Liver (tissue), 9 donors: ENCODE measurements around the gene CCNB3. TPM values are rescaled to one million over a fixed set of nuclear protein-coding genes. Genes with fewer than 3 reads are reported as not detected.

Source experiments
- DNase-seq: peaks from one replicate; pipeline ENCODE4 v3.0.0-alpha.2; 2017; ENCODE audit warnings: low spot score
- H3K27ac ChIP-seq, 2 donors: one replicate each; pipeline ENCODE4 v1.7.0; 2013; ENCODE audit warnings: inconsistent platforms in 2 of 2, low read length in 2 of 2, control low read depth in 1 of 2, low read depth in 1 of 2, mild to moderate bottlenecking in 1 of 2
- H3K27me3 ChIP-seq, 4 donors: one replicate each; pipeline versions ENCODE4 v1.6.1 to v1.7.0; 2013; ENCODE audit warnings: low read length in 3 of 4, inconsistent platforms in 1 of 4, mild to moderate bottlenecking in 1 of 4, moderate library complexity in 1 of 4; ENCODE audit not compliant: control insufficient read depth in 4 of 4, insufficient read depth in 4 of 4
- H3K36me3 ChIP-seq, 4 donors: one replicate each; pipeline versions ENCODE4 v1.6.1 to v1.7.0; 2013; ENCODE audit warnings: low read length in 3 of 4, mild to moderate bottlenecking in 3 of 4, low read depth in 1 of 4, moderate library complexity in 1 of 4; ENCODE audit not compliant: control insufficient read depth in 4 of 4, insufficient read depth in 3 of 4
- H3K4me1 ChIP-seq, 4 donors: one replicate each; pipeline versions ENCODE4 v1.6.1 to v1.7.0; 2013; ENCODE audit warnings: low read length in 3 of 4, mild to moderate bottlenecking in 3 of 4, moderate library complexity in 1 of 4; ENCODE audit not compliant: control insufficient read depth in 4 of 4, insufficient read depth in 4 of 4
- H3K4me3 ChIP-seq, 3 donors: one replicate each; pipeline versions ENCODE4 v1.6.1 to v1.7.0; 2013; ENCODE audit warnings: low read length in 3 of 3, control low read depth in 1 of 3, low read depth in 1 of 3, mild to moderate bottlenecking in 1 of 3
- H3K9ac ChIP-seq, 2 donors: one replicate each; pipeline ENCODE4 v1.7.0; 2013; ENCODE audit warnings: low read length in 2 of 2, mild to moderate bottlenecking in 2 of 2, moderate library complexity in 2 of 2, control low read depth in 1 of 2, low read depth in 1 of 2
- H3K9me3 ChIP-seq, 4 donors: one replicate each; pipeline versions ENCODE4 v1.6.1 to v1.7.0; 2013; ENCODE audit warnings: low read length in 3 of 4; ENCODE audit not compliant: control insufficient read depth in 4 of 4
- EGR1 ChIP-seq, 2 donors: IDR thresholded peaks; 2 replicates each; pipeline ENCODE4 v1.6.1; 2016 to 2018; ENCODE audit warnings: antibody characterized with exemption in 2 of 2, low read depth in 2 of 2
- FOXA1 ChIP-seq: IDR thresholded peaks from 2 replicates; pipeline ENCODE4 v1.6.1; 2016; ENCODE audit warnings: antibody characterized with exemption
- HNF4A ChIP-seq, 2 donors: conservative IDR thresholded peaks; 2 replicates each; pipeline ENCODE4 v1.6.1; 2016; ENCODE audit warnings: antibody characterized with exemption in 2 of 2, mild to moderate bottlenecking in 2 of 2
- JUND ChIP-seq, 2 donors: IDR thresholded peaks; 2 replicates each; pipeline ENCODE4 v1.6.1; 2016; ENCODE audit warnings: antibody characterized with exemption in 2 of 2
- NR2F2 ChIP-seq: IDR thresholded peaks from 2 replicates; pipeline ENCODE4 v1.6.1; 2016; ENCODE audit warnings: antibody characterized with exemption
- RXRA ChIP-seq, 2 donors: IDR thresholded peaks; 2 replicates each; pipeline ENCODE4 v1.6.1; 2017 to 2018; ENCODE audit warnings: antibody characterized with exemption in 2 of 2, mild to moderate bottlenecking in 1 of 2
- SP1 ChIP-seq: IDR thresholded peaks from 2 replicates; pipeline ENCODE4 v1.6.1; 2018; ENCODE audit warnings: antibody characterized with exemption, mild to moderate bottlenecking
- TAF1 ChIP-seq: conservative IDR thresholded peaks from 2 replicates; pipeline ENCODE4 v1.6.1; 2016; ENCODE audit warnings: antibody characterized with exemption, mild to moderate bottlenecking
- YY1 ChIP-seq: IDR thresholded peaks from 2 replicates; pipeline ENCODE4 v1.6.1; 2016; ENCODE audit warnings: antibody characterized with exemption, mild to moderate bottlenecking
- WGBS: extraction: QIAGEN DNeasy Blood & Tissue Kit; methylation state at CpG from one replicate; pipeline ENCODE4 v1.1.7; 2013; 5-methylcytosine and 5-hydroxymethylcytosine counted together
- polyA plus RNA-seq, 2 donors: library from polyadenylated mRNA; stranded (reverse) in 1 of 2; unstranded in 1 of 2; fragments of 200-250 nt in 1 of 2; fragments of >200 nt in 1 of 2; fragmentation: Nextera tagmentation in 1 of 2; extraction: Ambion mirVana in 1 of 2; gene quantifications; one replicate each; pipeline versions ENCODE4 v1.2.1 to v1.2.3, GENCODE V29; 2013 to 2015
- total RNA-seq, 2 donors: library from RNA; depleted of rRNA; stranded (reverse); fragments of >200 nt; gene quantifications; one replicate each; pipeline ENCODE4 v1.2.3, GENCODE V29; 2014
- TF ChIP-seq, protein P1 (sequence below): IDR thresholded peaks from 2 replicates; pipeline ENCODE4 v1.6.1; 2016; ENCODE audit warnings: antibody characterized with exemption
- TF ChIP-seq, protein P2 (sequence below): IDR thresholded peaks from 2 replicates; pipeline ENCODE4 v1.6.1; 2016; ENCODE audit warnings: antibody characterized with exemption, mild to moderate bottlenecking
- TF ChIP-seq, protein P3 (sequence below): IDR thresholded peaks from 2 replicates; pipeline ENCODE4 v1.6.1; 2016; ENCODE audit warnings: antibody characterized with exemption
- donor health status: healthy.
- donor health status: healthy.
- donor health status: healthy.
- donor health status: healthy.
- donor health status: healthy.

CCNB3 gene
- total and polyA plus RNA-seq, 4 donors = 0.42 to 5.9 (median 0.49) TPM

DNA sequence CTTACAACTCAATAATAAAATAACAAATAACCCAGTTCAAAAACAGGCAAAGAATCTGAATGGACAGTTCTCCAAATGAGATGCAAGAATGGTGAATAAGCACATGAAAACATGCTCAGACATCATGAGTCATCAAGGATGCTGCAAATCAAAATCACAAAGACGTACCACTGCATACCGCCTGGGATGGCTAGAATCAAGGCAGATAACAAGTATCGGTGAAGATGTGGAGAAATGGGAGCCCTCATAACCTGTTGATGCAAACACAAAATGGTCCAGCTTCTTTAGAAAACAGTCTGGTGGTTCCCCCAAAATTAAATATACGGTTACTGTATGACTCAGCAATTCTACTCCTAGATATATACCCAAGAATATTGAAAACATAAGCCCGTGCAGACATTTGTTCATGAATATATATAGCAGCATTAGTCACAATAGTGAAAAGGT is 36.3 kb upstream of the CCNB3 start (continued):
- no peak for TF ChIP-seq JUND (IDR thresholded peaks at IDR 0.05)

DNA sequence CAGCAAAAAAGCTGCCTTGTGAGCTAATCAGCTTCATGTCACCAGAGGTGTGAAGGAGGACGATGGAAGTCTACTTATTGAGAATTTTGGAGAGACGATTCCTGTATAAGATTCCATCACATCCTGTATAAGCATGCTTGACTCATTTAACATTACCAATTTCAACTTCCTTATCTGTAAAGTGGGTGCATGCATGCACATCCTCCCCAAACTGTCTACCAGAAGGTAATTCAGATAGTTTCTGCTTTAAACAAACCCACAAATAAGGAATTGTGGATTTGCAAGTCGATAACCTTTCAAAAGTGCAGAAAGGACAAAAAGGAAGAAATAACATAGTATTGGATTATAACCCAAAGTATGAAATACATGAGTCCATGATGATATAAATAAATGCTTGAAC is 34.8 kb upstream of the CCNB3 start:
- Histone ChIP-seq H3K27ac (no peak overlapping the region), H3K27me3 (no peaks in the 10 kb centered on the region), H3K4me3 (no peak overlapping the region), H3K4me1 (no peaks in the 10 kb centered on the region), H3K9me3 (peaks cover 0 to 2% (median 0%) of the 10 kb centered on the region in 4 donors), H3K9ac (no peak overlapping the region), H3K36me3 (no peaks in the 10 kb centered on the region)
- WGBS = 90% methylated on average over 3 of the region's 3 CpGs
- no peak for DNase-seq
- TF ChIP-seq RXRA (IDR thresholded peaks at IDR 0.05) = no peak
- TF ChIP-seq HNF4A (conservative IDR thresholded peaks at IDR 0.05) = no peak
- TF ChIP-seq NR2F2 = no peak
- TF ChIP-seq, protein P1, sequence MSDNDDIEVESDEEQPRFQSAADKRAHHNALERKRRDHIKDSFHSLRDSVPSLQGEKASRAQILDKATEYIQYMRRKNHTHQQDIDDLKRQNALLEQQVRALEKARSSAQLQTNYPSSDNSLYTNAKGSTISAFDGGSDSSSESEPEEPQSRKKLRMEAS = no peak
- TF ChIP-seq YY1 = no peak
- TF ChIP-seq, protein P2, sequence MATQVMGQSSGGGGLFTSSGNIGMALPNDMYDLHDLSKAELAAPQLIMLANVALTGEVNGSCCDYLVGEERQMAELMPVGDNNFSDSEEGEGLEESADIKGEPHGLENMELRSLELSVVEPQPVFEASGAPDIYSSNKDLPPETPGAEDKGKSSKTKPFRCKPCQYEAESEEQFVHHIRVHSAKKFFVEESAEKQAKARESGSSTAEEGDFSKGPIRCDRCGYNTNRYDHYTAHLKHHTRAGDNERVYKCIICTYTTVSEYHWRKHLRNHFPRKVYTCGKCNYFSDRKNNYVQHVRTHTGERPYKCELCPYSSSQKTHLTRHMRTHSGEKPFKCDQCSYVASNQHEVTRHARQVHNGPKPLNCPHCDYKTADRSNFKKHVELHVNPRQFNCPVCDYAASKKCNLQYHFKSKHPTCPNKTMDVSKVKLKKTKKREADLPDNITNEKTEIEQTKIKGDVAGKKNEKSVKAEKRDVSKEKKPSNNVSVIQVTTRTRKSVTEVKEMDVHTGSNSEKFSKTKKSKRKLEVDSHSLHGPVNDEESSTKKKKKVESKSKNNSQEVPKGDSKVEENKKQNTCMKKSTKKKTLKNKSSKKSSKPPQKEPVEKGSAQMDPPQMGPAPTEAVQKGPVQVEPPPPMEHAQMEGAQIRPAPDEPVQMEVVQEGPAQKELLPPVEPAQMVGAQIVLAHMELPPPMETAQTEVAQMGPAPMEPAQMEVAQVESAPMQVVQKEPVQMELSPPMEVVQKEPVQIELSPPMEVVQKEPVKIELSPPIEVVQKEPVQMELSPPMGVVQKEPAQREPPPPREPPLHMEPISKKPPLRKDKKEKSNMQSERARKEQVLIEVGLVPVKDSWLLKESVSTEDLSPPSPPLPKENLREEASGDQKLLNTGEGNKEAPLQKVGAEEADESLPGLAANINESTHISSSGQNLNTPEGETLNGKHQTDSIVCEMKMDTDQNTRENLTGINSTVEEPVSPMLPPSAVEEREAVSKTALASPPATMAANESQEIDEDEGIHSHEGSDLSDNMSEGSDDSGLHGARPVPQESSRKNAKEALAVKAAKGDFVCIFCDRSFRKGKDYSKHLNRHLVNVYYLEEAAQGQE = no peak
- no peak for TF ChIP-seq FOXA1
- TF ChIP-seq TAF1 = no peak
- TF ChIP-seq EGR1 (IDR thresholded peaks at IDR 0.05; ENCODE audit: low read depth in 2 of 2) = no peak
- TF ChIP-seq, protein P3, sequence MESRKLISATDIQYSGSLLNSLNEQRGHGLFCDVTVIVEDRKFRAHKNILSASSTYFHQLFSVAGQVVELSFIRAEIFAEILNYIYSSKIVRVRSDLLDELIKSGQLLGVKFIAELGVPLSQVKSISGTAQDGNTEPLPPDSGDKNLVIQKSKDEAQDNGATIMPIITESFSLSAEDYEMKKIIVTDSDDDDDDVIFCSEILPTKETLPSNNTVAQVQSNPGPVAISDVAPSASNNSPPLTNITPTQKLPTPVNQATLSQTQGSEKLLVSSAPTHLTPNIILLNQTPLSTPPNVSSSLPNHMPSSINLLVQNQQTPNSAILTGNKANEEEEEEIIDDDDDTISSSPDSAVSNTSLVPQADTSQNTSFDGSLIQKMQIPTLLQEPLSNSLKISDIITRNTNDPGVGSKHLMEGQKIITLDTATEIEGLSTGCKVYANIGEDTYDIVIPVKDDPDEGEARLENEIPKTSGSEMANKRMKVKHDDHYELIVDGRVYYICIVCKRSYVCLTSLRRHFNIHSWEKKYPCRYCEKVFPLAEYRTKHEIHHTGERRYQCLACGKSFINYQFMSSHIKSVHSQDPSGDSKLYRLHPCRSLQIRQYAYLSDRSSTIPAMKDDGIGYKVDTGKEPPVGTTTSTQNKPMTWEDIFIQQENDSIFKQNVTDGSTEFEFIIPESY = no peak

DNA sequence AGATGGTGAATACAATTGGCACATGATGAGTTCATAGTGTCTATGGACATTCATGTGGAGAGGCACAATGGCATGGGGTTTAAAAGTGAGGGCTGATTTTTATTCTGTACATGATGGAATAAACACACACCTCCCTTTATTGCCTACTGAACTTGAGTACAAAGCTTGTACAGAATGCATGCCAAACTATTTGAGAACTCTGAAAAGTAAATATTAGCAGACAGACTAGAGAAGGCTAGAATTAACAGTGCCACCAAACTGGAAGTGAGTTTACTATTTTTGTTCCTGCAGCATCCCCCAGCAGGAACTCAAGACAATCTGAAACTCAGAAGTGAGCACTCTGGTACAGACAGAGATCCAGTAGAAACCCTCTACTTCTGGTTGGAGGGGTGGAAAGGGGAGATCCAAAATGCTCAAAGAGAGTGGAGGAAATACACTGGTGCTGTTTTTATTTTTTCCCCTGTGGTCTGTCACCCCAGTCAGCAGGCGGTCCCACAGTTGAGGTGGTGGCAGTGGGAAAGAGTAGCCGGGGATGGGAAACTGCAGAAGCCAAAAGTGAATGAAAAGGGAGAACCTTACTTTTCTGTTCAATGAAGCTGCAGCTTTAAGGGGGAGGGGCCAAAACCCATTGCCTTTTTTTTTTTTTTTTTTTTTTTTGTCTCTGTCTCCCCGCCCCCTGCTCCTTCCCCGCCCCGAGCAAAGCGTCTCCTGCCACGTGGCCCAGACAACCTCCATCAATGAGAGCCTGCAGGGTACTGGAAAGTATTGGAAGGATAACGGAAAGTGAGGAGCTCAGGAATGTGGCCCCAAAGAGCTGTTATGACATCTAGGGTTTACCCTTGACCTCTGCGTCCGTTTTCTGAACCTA is 24.3 kb upstream of the CCNB3 start:
- Histone ChIP-seq H3K9me3 (no peaks in the 10 kb centered on the region), H3K27ac (no peak overlapping the region), H3K4me1 (peaks cover 0 to 7% (median 3%) of the 10 kb centered on the region in 4 donors), H3K36me3 (no peaks in the 10 kb centered on the region), H3K27me3 (no peaks in the 10 kb centered on the region), H3K9ac (no peak overlapping the region), H3K4me3 (no peak overlapping the region)
- no peak for DNase-seq
- 26% methylated on average over 10 of the region's 10 CpGs for WGBS
- TF ChIP-seq, protein P1 = peak; percentile 13
- TF ChIP-seq HNF4A (conservative IDR thresholded peaks at IDR 0.05) (peak; percentile 58 to 62), SP1 (peak; percentile 56), TAF1 (no peak)
